ENCODE data around the gene BDKRB1.
A peak's percentile ranks its signal among the peaks of the same experiment; 100 is the strongest.

Gene BDKRB1

DNA sequence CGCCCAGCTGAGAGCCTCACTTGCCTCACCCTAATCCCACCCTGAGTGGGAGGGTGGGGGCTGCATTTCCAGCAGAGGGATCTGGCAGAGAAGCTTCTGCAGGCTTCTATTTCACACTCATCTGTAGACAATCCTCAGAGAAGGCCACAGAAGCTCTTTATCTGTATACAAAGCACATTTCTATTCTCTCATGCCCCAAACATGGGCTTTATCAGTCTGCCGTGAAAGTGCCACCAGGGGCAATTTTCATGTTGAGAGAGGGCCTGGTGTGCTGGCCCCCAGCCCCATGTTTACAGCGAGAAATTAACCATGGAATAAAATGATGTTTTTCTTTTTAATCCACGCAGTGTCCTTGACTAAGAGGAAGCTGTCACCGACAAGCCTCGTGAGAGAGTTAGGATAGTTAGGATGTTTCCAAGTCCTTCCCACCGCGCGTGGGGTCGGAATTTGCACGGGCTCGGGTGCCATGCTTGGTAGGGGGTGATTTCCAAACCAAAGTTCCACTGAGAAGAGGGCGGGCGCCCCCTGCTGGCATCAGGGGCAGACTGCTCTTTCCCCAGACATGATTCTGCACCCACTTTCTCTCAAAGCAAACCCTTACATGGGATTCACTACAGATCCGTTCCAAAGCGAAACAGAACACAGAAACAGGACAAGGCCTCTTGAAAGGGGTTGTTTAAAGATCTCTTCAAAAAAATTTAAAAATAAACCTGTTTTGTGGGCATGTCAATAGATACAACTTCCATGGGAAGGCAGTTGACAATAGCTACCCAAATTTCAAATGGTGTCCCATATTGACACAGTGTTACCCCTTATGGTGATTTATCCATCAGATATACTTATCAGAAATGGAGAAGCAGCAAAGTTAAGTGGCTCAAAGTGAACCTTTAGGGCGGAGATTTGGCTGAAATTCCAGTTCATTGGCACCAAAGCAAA lies 19.4 kb downstream of the BDKRB1 start:
- POLR2A ChIA-PET: no interaction called here
- Histone ChIP-seq H3K9me3 (ENCODE audit: control extremely low read depth in 1 of 5, control insufficient read depth in 4 of 5, insufficient read depth in 2 of 5, low read depth in 1 of 5, low read length in 4 of 5) (peaks cover 0 to 12% (median 7%) of the 10 kb centered on the region in 5 experiments), H3K4me1 (ENCODE audit: control extremely low read depth in 1 of 4, control insufficient read depth in 4 of 4, insufficient read depth in 4 of 4, low read length in 3 of 4) (no peaks in the 10 kb centered on the region), H3K27ac (ENCODE audit: insufficient read depth in 1 of 2, low read depth in 1 of 2, low read length in 2 of 2, poor library complexity in 1 of 2, severe bottlenecking in 2 of 2) (no peak overlapping the region), H3K27me3 (replicated peaks in 2 of 5; ENCODE audit: control insufficient read depth in 4 of 5, insufficient read depth in 5 of 5, low read length in 4 of 5) (peaks cover 0 to 3% (median 0%) of the 10 kb centered on the region in 5 experiments), H3K4me3 (ENCODE audit: control insufficient read depth in 1 of 7, extremely low read depth in 1 of 7, insufficient read depth in 4 of 7, low read depth in 2 of 7, low read length in 6 of 7) (no peak overlapping the region), H3K36me3 (ENCODE audit: control insufficient read depth in 4 of 4, insufficient read depth in 4 of 4, low read length in 3 of 4) (peaks cover 0 to 3% (median under 1%) of the 10 kb centered on the region in 4 experiments)
- 38% methylated on average over 10 of the region's 17 CpGs for WGBS (ENCODE audit: insufficient coverage)
- CTCF ChIA-PET: interaction anchor here (0.5 to 7.7 kb wide), 10 partner anchors 10 to 1574 kb away, joined by 3 to 45 read pairs (median 4); no protein-coding TSS in a partner anchor
- DNase-seq: peak; percentile 56 to 68 (median 62)

DNA sequence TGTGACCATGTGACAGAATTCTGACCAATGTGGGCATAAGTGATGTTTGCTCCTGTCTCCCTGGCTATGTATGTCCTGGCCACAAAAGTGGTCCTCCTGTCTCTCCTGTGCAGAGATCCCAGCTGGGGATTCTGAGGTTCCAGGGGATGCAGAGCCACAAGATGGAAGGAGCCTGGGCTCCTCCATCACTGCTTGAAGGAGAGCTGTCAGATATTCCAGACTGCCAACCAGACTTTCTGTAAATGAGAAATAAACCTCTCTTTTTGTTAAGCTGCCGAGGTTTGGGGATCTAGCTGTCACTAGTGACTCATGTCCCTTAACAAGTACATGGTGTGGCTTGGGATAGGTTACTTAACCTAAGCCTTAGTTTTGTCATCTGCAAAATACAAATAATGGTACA lies 21.9 kb downstream of the BDKRB1 start:
- no peak overlapping the region for H3K4me3 ChIP-seq (ENCODE audit: control insufficient read depth in 1 of 7, extremely low read depth in 1 of 7, insufficient read depth in 4 of 7, low read depth in 2 of 7, low read length in 6 of 7)
- DNase-seq: no peak
- H3K27ac ChIP-seq (ENCODE audit: insufficient read depth in 1 of 2, low read depth in 1 of 2, low read length in 2 of 2, poor library complexity in 1 of 2, severe bottlenecking in 2 of 2): no peak overlapping the region
- peaks cover 0 to 12% (median 7%) of the 10 kb centered on the region in 5 experiments for H3K9me3 ChIP-seq (ENCODE audit: control extremely low read depth in 1 of 5, control insufficient read depth in 4 of 5, insufficient read depth in 2 of 5, low read depth in 1 of 5, low read length in 4 of 5)
- H3K36me3 ChIP-seq (ENCODE audit: control insufficient read depth in 4 of 4, insufficient read depth in 4 of 4, low read length in 3 of 4): peaks cover 0 to 14% (median 7%) of the 10 kb centered on the region in 4 experiments
- CTCF ChIA-PET: interaction anchor here (0.8 to 4.6 kb wide), 4 partner anchors 9 to 179 kb away, joined by 3 to 12 read pairs (median 10); no protein-coding TSS in a partner anchor
- POLR2A ChIA-PET: no interaction called here
- no peaks in the 10 kb centered on the region for H3K4me1 ChIP-seq (ENCODE audit: control extremely low read depth in 1 of 4, control insufficient read depth in 4 of 4, insufficient read depth in 4 of 4, low read length in 3 of 4)
- H3K27me3 ChIP-seq (replicated peaks in 2 of 5; ENCODE audit: control insufficient read depth in 4 of 5, insufficient read depth in 5 of 5, low read length in 4 of 5): peaks cover 0 to 3% (median 0%) of the 10 kb centered on the region in 5 experiments
- WGBS (ENCODE audit: insufficient coverage): 60% methylated on average over 1 of the region's 1 CpG

DNA sequence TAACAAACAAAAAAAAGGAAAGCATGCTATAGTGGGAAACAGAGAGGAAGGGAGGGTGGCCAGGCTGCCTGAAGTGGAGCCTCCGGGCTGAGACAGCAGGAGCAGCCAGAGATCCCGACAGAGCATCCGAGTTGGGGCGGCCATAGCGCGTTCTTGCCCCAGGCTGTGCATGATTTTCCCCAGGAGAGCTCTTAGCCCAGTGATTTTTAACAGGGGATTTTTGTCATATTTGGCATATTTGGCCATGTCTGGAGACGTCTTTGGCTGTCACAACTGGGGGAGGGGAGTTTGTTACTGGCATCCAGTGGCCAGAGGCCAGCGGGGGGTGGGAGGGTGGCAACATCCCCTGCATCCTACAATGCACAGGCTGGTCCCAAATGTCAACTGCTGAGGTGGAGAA lies 23.6 kb downstream of the BDKRB1 start:
- no peak for DNase-seq
- no peaks in the 10 kb centered on the region for H3K4me1 ChIP-seq (ENCODE audit: control extremely low read depth in 1 of 4, control insufficient read depth in 4 of 4, insufficient read depth in 4 of 4, low read length in 3 of 4)
- CTCF ChIA-PET: interaction anchor here (1.6 kb wide), 1 partner anchor 179 kb away, joined by 8 read pairs; no protein-coding TSS in a partner anchor
- H3K27me3 ChIP-seq (replicated peaks in 2 of 5; ENCODE audit: control insufficient read depth in 4 of 5, insufficient read depth in 5 of 5, low read length in 4 of 5): peaks cover 0 to 3% (median 0%) of the 10 kb centered on the region in 5 experiments
- POLR2A ChIA-PET: no interaction called here
- H3K9me3 ChIP-seq (ENCODE audit: control extremely low read depth in 1 of 5, control insufficient read depth in 4 of 5, insufficient read depth in 2 of 5, low read depth in 1 of 5, low read length in 4 of 5): peaks cover 0 to 12% (median 7%) of the 10 kb centered on the region in 5 experiments
- 98% methylated on average over 6 of the region's 8 CpGs for WGBS (ENCODE audit: insufficient coverage)
- no peak overlapping the region for H3K27ac ChIP-seq (ENCODE audit: insufficient read depth in 1 of 2, low read depth in 1 of 2, low read length in 2 of 2, poor library complexity in 1 of 2, severe bottlenecking in 2 of 2)
- H3K4me3 ChIP-seq (ENCODE audit: control insufficient read depth in 1 of 7, extremely low read depth in 1 of 7, insufficient read depth in 4 of 7, low read depth in 2 of 7, low read length in 6 of 7): no peak overlapping the region
- H3K36me3 ChIP-seq (ENCODE audit: control insufficient read depth in 4 of 4, insufficient read depth in 4 of 4, low read length in 3 of 4): peaks cover 2 to 23% (median 14%) of the 10 kb centered on the region in 4 experiments

DNA sequence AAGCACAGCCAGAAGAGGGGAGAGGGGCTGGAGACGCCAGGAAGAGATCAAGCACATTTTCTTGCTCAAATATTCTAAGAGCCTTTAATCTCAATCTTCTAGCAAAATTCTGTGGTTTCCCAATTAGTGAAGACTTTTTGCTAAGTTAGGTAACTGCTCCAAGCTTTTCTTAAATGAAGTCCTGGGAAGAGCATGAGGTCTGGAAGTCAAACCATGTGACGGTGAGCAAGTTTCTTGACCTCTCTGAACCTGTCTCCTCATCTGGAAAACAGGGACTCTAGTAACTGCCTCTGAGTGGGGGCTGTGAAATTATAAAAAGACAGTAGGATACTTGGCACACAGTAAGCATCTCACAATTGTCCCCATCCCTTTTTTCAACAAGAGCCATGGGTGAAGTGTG lies 24.1 kb downstream of the BDKRB1 start:
- no peaks in the 10 kb centered on the region for H3K27me3 ChIP-seq (replicated peaks in 2 of 5; ENCODE audit: control insufficient read depth in 4 of 5, insufficient read depth in 5 of 5, low read length in 4 of 5)
- DNase-seq: no peak
- no peak overlapping the region for H3K27ac ChIP-seq (ENCODE audit: insufficient read depth in 1 of 2, low read depth in 1 of 2, low read length in 2 of 2, poor library complexity in 1 of 2, severe bottlenecking in 2 of 2)
- H3K9me3 ChIP-seq (ENCODE audit: control extremely low read depth in 1 of 5, control insufficient read depth in 4 of 5, insufficient read depth in 2 of 5, low read depth in 1 of 5, low read length in 4 of 5): peaks cover 0 to 12% (median 7%) of the 10 kb centered on the region in 5 experiments
- POLR2A ChIA-PET: no interaction called here
- WGBS (ENCODE audit: insufficient coverage): no CpG with 5 or more reads among the region's 2 CpGs
- CTCF ChIA-PET: interaction anchor here (1.2 kb wide), 1 partner anchor 18 kb away, joined by 3 read pairs; no protein-coding TSS in a partner anchor
- no peak overlapping the region for H3K4me3 ChIP-seq (ENCODE audit: control insufficient read depth in 1 of 7, extremely low read depth in 1 of 7, insufficient read depth in 4 of 7, low read depth in 2 of 7, low read length in 6 of 7)
- H3K4me1 ChIP-seq (ENCODE audit: control extremely low read depth in 1 of 4, control insufficient read depth in 4 of 4, insufficient read depth in 4 of 4, low read length in 3 of 4): no peaks in the 10 kb centered on the region
- H3K36me3 ChIP-seq (ENCODE audit: control insufficient read depth in 4 of 4, insufficient read depth in 4 of 4, low read length in 3 of 4): peaks cover 2 to 24% (median 15%) of the 10 kb centered on the region in 4 experiments

DNA sequence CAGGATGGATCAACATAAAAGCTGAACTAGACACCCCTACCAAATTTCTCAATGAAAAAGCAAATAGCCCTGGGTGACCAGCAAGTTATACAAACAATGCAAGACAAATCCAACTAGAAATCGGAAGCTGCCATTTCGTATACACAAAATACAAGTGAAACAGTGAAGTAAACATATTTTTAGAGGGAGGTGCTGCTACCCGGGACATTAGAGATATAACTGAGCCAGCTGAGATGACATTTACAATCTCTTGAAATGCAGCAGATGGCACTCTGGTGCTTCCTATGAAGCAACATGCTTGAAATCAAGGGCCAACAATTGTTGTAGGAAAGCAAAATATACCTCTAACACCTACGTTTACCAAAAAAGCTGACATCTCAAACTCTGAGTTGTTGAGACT lies 25.5 kb downstream of the BDKRB1 start:
- ChIA-PET CTCF (interaction anchor here (1.2 kb wide), 1 partner anchor 16 kb away, joined by 3 read pairs; no protein-coding TSS in a partner anchor), POLR2A (no interaction called here)
- peaks cover 0 to 12% (median 7%) of the 10 kb centered on the region in 5 experiments for H3K9me3 ChIP-seq (ENCODE audit: control extremely low read depth in 1 of 5, control insufficient read depth in 4 of 5, insufficient read depth in 2 of 5, low read depth in 1 of 5, low read length in 4 of 5)
- no peak for DNase-seq
- H3K36me3 ChIP-seq (ENCODE audit: control insufficient read depth in 4 of 4, insufficient read depth in 4 of 4, low read length in 3 of 4): peaks cover 2 to 35% (median 22%) of the 10 kb centered on the region in 4 experiments
- H3K27me3 ChIP-seq (replicated peaks in 2 of 5; ENCODE audit: control insufficient read depth in 4 of 5, insufficient read depth in 5 of 5, low read length in 4 of 5): no peaks in the 10 kb centered on the region
- H3K4me3 ChIP-seq (ENCODE audit: control insufficient read depth in 1 of 7, extremely low read depth in 1 of 7, insufficient read depth in 4 of 7, low read depth in 2 of 7, low read length in 6 of 7): no peak overlapping the region
- no peak overlapping the region for H3K27ac ChIP-seq (ENCODE audit: insufficient read depth in 1 of 2, low read depth in 1 of 2, low read length in 2 of 2, poor library complexity in 1 of 2, severe bottlenecking in 2 of 2)
- 96% methylated on average over 3 of the region's 4 CpGs for WGBS (ENCODE audit: insufficient coverage)
- H3K4me1 ChIP-seq (ENCODE audit: control extremely low read depth in 1 of 4, control insufficient read depth in 4 of 4, insufficient read depth in 4 of 4, low read length in 3 of 4): no peaks in the 10 kb centered on the region

DNA sequence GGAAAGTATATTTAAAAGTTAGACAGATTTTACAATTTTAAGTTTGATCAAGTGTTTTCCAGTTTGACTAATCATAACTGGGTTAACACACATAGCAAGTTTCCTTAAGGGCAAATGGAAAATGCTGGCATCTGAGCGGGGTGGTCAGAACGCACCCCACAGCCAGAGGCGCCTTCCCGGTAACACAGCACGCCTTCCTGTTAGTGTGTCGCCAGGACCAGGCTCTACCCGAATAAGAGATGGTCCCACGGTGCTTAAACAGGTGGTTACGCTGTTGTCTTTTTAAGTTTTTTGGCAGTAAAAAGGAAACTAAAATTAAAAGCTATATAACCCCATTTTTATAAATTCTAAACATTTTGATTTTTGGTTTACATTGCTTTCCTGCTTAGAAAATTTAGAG lies 28.0 kb downstream of the BDKRB1 start:
- ChIA-PET CTCF (no interaction called here), POLR2A (no interaction called here)
- H3K36me3 ChIP-seq (ENCODE audit: control insufficient read depth in 4 of 4, insufficient read depth in 4 of 4, low read length in 3 of 4): peaks cover 6 to 50% (median 32%) of the 10 kb centered on the region in 4 experiments
- H3K4me3 ChIP-seq (ENCODE audit: control insufficient read depth in 1 of 7, extremely low read depth in 1 of 7, insufficient read depth in 4 of 7, low read depth in 2 of 7, low read length in 6 of 7): no peak overlapping the region
- DNase-seq: no peak
- H3K9me3 ChIP-seq (ENCODE audit: control extremely low read depth in 1 of 5, control insufficient read depth in 4 of 5, insufficient read depth in 2 of 5, low read depth in 1 of 5, low read length in 4 of 5): no peaks in the 10 kb centered on the region
- no peaks in the 10 kb centered on the region for H3K4me1 ChIP-seq (ENCODE audit: control extremely low read depth in 1 of 4, control insufficient read depth in 4 of 4, insufficient read depth in 4 of 4, low read length in 3 of 4)
- H3K27me3 ChIP-seq (replicated peaks in 2 of 5; ENCODE audit: control insufficient read depth in 4 of 5, insufficient read depth in 5 of 5, low read length in 4 of 5): no peaks in the 10 kb centered on the region
- WGBS (ENCODE audit: insufficient coverage): 93% methylated on average over 6 of the region's 9 CpGs
- no peak overlapping the region for H3K27ac ChIP-seq (ENCODE audit: insufficient read depth in 1 of 2, low read depth in 1 of 2, low read length in 2 of 2, poor library complexity in 1 of 2, severe bottlenecking in 2 of 2)

DNA sequence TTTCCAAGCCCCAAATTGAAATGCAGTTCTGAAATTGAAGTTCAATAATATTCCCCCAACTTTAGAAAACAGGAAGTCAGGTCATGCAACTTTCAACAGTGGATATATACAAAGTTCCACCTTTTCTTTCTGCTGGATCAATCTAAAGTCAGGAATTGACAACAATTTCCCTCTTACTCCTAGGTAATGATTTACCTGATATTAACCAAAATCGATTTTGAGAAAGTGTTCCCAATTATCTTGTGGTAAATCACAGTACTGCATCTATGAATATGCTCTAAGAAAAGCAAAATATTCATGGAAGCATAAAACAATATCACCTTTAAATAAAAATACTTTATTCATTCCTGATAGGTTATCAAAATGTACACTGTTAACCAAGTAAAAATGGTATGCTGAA lies 28.4 kb downstream of the BDKRB1 start:
- H3K27me3 ChIP-seq (replicated peaks in 2 of 5; ENCODE audit: control insufficient read depth in 4 of 5, insufficient read depth in 5 of 5, low read length in 4 of 5): no peaks in the 10 kb centered on the region
- H3K4me3 ChIP-seq (ENCODE audit: control insufficient read depth in 1 of 7, extremely low read depth in 1 of 7, insufficient read depth in 4 of 7, low read depth in 2 of 7, low read length in 6 of 7): no peak overlapping the region
- H3K36me3 ChIP-seq (ENCODE audit: control insufficient read depth in 4 of 4, insufficient read depth in 4 of 4, low read length in 3 of 4): peaks cover 6 to 55% (median 36%) of the 10 kb centered on the region in 4 experiments
- ChIA-PET POLR2A (no interaction called here), CTCF (no interaction called here)
- no peaks in the 10 kb centered on the region for H3K4me1 ChIP-seq (ENCODE audit: control extremely low read depth in 1 of 4, control insufficient read depth in 4 of 4, insufficient read depth in 4 of 4, low read length in 3 of 4)
- H3K27ac ChIP-seq (ENCODE audit: insufficient read depth in 1 of 2, low read depth in 1 of 2, low read length in 2 of 2, poor library complexity in 1 of 2, severe bottlenecking in 2 of 2): no peak overlapping the region
- WGBS (ENCODE audit: insufficient coverage): no CpG with 5 or more reads among the region's 1 CpG
- H3K9me3 ChIP-seq (ENCODE audit: control extremely low read depth in 1 of 5, control insufficient read depth in 4 of 5, insufficient read depth in 2 of 5, low read depth in 1 of 5, low read length in 4 of 5): no peaks in the 10 kb centered on the region
- no peak for DNase-seq

Data from common myeloid progenitor, CD34-positive (primary cell).